Panc1 (cell line): ENCODE measurements around the gene PXT1. TPM values are rescaled to one million over a fixed set of nuclear protein-coding genes. Genes with fewer than 3 reads are reported as not detected.

ENCODE experiments used
- ATAC-seq: fragments of 200-7000 bp; cut with Tn5 transposase; 2 replicates; pipeline ENCODE4 v1.9.1; 2020; ENCODE audit warnings: mild to moderate bottlenecking, moderate library complexity
- Bru-seq: library from RNA; stranded (reverse); fragments of 400-500 nt; gene quantifications from one replicate; lab custom pipeline; 2021; lab: Mats Ljungman, UMichigan
- BruChase-seq, 2 experiments: library from RNA; stranded (reverse); fragments of 400-500 nt; gene quantifications; one replicate each; lab custom pipeline; 2021; lab: Mats Ljungman, UMichigan
- BruUV-seq: library from RNA; stranded (reverse); fragments of 400-500 nt; replicated peaks from 2 replicates; lab custom pipeline; 2021; lab: Mats Ljungman, UMichigan
- CTCF ChIA-PET: fragments of 300-600 bp; sonication (Branson Sonifier 250); formaldehyde crosslinking; loops from one replicate; lab custom pipeline; 2022; ENCODE audit warnings: antibody characterized with exemption; lab: Charles Lee
- POLR2A ChIA-PET: fragments of 300-600 bp; sonication (Branson Sonifier 250); formaldehyde crosslinking; loops from one replicate; lab custom pipeline; 2022; ENCODE audit warnings: antibody characterized with exemption; lab: Charles Lee
- DNase-seq: peaks from one replicate; pipeline ENCODE4 v3.0.0-alpha.2; 2010; ENCODE audit warnings: low read depth, low spot score
- H3K27ac ChIP-seq: 2 replicates; pipeline ENCODE4 v1.5.1; 2011; ENCODE audit warnings: mild to moderate bottlenecking, low read length, inconsistent platforms
- H3K27me3 ChIP-seq: fragments of 200-500 bp; sonication (Bioruptor generic); 2 replicates; pipeline ENCODE4 v1.6.0; 2014; ENCODE audit warnings: low read length, inconsistent platforms; ENCODE audit not compliant: control insufficient read depth, insufficient read depth
- H3K36me3 ChIP-seq: fragments of 200-500 bp; sonication (Bioruptor generic); 2 replicates; pipeline ENCODE4 v1.5.1; 2014; ENCODE audit warnings: inconsistent platforms, mild to moderate bottlenecking, low read length, moderate library complexity; ENCODE audit not compliant: control insufficient read depth, insufficient read depth
- H3K4me1 ChIP-seq: 2 replicates; pipeline ENCODE4 v1.5.1; 2011; ENCODE audit warnings: inconsistent platforms, mild to moderate bottlenecking, low read length, moderate library complexity; ENCODE audit not compliant: control insufficient read depth, insufficient read depth
- H3K4me3 ChIP-seq, 2 experiments: 2 replicates each; pipeline ENCODE4 v1.5.1; 2011 to 2012; ENCODE audit warnings: low read depth in 2 of 2, low read length in 2 of 2, mild to moderate bottlenecking in 2 of 2, inconsistent platforms in 1 of 2, moderate library complexity in 1 of 2
- H3K9me3 ChIP-seq: fragments of 200-500 bp; sonication (Bioruptor generic); 2 replicates; pipeline ENCODE4 v1.5.1; 2014; ENCODE audit warnings: low read depth, mild to moderate bottlenecking, inconsistent platforms, low read length, moderate library complexity; ENCODE audit not compliant: control insufficient read depth, insufficient read depth
- POLR2AphosphoS5 ChIP-seq: IDR thresholded peaks from 2 replicates; pipeline ENCODE4 v1.6.1; 2012; ENCODE audit warnings: mild to moderate bottlenecking, low read depth, low read length, moderate library complexity
- SIN3A ChIP-seq: IDR thresholded peaks from 2 replicates; pipeline ENCODE4 v1.6.1; 2012; ENCODE audit warnings: low read depth, mild to moderate bottlenecking, low read length, moderate library complexity, borderline replicate concordance; ENCODE audit not compliant: insufficient read depth
- TCF7L2 ChIP-seq: IDR thresholded peaks from 2 replicates; pipeline ENCODE4 v1.6.1; 2011; ENCODE audit warnings: mild to moderate bottlenecking, low read depth, low read length, inconsistent platforms
- in situ Hi-C: cut with HindIII; loops from 2 replicates; pipeline ENCODE4 v1.10.0; 2016; ENCODE audit warnings: low sequenced_read_pairs, low pct_unique_long_range_greater_than_20kb
- intact Hi-C: fragments of 100-400 bp; cut with micrococcal nuclease; formaldehyde crosslinking; loops from one replicate; pipeline ENCODE4 v1.10.0; 2022; ENCODE audit not compliant: unreplicated experiment
- long read RNA-seq: library from polyadenylated mRNA; unstranded; transcript quantifications from one replicate; pipeline ENCODE4 v2.0.0, GENCODE V29; 2021; ENCODE audit not compliant: unreplicated experiment
- polyA plus RNA-seq: library from polyadenylated mRNA; unstranded; fragments of >200 nt; gene quantifications from one replicate; pipeline ENCODE4 v1.2.1, GENCODE V29; 2012; ENCODE audit warnings: missing spikeins; ENCODE audit not compliant: insufficient read length
- total RNA-seq: library from RNA; stranded (reverse); gene quantifications from one replicate; pipeline ENCODE4 v1.2.1, GENCODE V29; 2021; ENCODE audit not compliant: unreplicated experiment
- TF ChIP-seq, protein P1 (sequence below), 2 experiments: IDR thresholded peaks; 2 replicates each; pipeline ENCODE4 v1.6.1; 2011 to 2012; ENCODE audit warnings: low read depth in 2 of 2, control low read depth in 1 of 2, low read length in 1 of 2, mild to moderate bottlenecking in 1 of 2, moderate library complexity in 1 of 2; ENCODE audit not compliant: insufficient read depth in 1 of 2
- TF ChIP-seq, protein P2 (sequence below): fragments of 450-650 bp; IDR thresholded peaks from 2 replicates; pipeline ENCODE4 v1.5.1; 2017; ENCODE audit warnings: mild to moderate bottlenecking

PXT1 gene, protein sequence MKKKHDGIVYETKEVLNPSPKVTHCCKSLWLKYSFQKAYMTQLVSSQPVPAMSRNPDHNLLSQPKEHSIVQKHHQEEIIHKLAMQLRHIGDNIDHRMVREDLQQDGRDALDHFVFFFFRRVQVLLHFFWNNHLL
- total RNA-seq (not detected), Bru-seq, nascent RNA (percentile 13 among the genes with signal in this experiment), BruChase-seq, experiment 1, labeled RNA remaining after a 2-hour chase (percentile 9 among the genes with signal in this experiment), BruChase-seq, experiment 2, labeled RNA remaining after a 6-hour chase (percentile 9 among the genes with signal in this experiment)
- polyA plus RNA-seq = not detected
- long read RNA-seq = 0 reads

DNA sequence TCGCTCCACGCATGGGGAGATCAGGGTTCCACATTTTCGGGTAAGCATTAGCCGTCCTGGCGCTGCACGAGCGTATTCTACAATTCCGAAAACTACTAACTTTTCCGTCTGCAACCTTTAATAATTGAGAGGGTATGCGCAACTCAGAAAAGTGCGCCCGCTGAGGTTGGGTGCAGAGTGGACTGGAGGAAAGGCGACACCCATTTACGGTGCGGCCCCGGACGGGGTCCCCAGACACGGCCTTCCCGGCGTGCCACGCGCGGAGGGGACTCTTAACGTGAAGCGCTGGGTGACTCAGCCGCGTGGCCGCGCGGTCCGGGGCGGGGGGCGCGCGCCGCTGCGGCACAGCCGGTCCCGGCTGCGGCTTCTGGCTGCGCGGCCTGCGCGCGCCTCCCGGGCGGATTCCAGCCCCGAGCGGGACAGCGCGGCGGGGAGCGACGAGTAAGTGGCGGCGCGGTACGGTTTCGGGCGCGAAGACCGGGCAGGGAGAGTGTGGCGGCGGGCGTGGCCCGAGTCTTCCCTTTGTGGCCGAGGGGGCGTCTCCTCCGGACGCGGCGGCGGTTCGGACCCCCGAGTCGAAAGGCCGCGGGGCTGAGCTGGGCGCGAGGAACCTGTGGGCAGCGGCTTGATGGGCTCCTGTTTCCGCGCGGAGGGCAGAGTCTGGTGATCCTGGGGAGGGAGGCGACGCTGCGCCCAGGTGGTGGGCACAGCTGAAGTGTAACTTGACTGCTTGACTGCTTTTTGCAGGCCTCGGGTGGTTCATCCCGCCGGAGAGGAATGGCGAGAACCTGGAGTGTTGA lies at the start of gene PXT1, which contains the start of gene KCTD20:
Gene PXT1, minus strand, starts transcription at position 184 of the 800 bp plus-strand sequence. CDS start 16,772 bp downstream, outside the sequence.
Gene KCTD20, plus strand, starts transcription at position 330 of the 800 bp plus-strand sequence. CDS start 27,098 bp downstream, outside the sequence.
- no peak for DNase-seq
- in situ Hi-C loops (no loop called here), intact Hi-C loops (no loop called here)
- 0 out of 2 replicates have a peak, but pooled peaks have one; percentile 27 for TF ChIP-seq TCF7L2
- peak; percentile 35; the same call in 1 of the 2 replicates for TF ChIP-seq POLR2AphosphoS5
- no peak for TF ChIP-seq SIN3A
- TF ChIP-seq, protein P1, sequence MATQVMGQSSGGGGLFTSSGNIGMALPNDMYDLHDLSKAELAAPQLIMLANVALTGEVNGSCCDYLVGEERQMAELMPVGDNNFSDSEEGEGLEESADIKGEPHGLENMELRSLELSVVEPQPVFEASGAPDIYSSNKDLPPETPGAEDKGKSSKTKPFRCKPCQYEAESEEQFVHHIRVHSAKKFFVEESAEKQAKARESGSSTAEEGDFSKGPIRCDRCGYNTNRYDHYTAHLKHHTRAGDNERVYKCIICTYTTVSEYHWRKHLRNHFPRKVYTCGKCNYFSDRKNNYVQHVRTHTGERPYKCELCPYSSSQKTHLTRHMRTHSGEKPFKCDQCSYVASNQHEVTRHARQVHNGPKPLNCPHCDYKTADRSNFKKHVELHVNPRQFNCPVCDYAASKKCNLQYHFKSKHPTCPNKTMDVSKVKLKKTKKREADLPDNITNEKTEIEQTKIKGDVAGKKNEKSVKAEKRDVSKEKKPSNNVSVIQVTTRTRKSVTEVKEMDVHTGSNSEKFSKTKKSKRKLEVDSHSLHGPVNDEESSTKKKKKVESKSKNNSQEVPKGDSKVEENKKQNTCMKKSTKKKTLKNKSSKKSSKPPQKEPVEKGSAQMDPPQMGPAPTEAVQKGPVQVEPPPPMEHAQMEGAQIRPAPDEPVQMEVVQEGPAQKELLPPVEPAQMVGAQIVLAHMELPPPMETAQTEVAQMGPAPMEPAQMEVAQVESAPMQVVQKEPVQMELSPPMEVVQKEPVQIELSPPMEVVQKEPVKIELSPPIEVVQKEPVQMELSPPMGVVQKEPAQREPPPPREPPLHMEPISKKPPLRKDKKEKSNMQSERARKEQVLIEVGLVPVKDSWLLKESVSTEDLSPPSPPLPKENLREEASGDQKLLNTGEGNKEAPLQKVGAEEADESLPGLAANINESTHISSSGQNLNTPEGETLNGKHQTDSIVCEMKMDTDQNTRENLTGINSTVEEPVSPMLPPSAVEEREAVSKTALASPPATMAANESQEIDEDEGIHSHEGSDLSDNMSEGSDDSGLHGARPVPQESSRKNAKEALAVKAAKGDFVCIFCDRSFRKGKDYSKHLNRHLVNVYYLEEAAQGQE (IDR thresholded peaks at IDR 0.05; ENCODE audit: insufficient read depth in 1 of 2, low read depth in 2 of 2, low read length in 1 of 2) = no peak
- TF ChIP-seq, protein P2, sequence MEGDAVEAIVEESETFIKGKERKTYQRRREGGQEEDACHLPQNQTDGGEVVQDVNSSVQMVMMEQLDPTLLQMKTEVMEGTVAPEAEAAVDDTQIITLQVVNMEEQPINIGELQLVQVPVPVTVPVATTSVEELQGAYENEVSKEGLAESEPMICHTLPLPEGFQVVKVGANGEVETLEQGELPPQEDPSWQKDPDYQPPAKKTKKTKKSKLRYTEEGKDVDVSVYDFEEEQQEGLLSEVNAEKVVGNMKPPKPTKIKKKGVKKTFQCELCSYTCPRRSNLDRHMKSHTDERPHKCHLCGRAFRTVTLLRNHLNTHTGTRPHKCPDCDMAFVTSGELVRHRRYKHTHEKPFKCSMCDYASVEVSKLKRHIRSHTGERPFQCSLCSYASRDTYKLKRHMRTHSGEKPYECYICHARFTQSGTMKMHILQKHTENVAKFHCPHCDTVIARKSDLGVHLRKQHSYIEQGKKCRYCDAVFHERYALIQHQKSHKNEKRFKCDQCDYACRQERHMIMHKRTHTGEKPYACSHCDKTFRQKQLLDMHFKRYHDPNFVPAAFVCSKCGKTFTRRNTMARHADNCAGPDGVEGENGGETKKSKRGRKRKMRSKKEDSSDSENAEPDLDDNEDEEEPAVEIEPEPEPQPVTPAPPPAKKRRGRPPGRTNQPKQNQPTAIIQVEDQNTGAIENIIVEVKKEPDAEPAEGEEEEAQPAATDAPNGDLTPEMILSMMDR = no peak
- Histone ChIP-seq H3K9me3 (no peaks in the 10 kb centered on the region), H3K4me3 (peak within 1 kb of the TSS; percentile 84 to 92), H3K36me3 (no peaks in the 10 kb centered on the region; the same call in 1 of the 2 replicates), H3K27ac (peak within 1 kb of the TSS; percentile 95), H3K27me3 (no peaks in the 10 kb centered on the region), H3K4me1 (peaks cover 26% of the 10 kb centered on the region)
- CTCF ChIA-PET = interaction anchor here (0.6 kb wide), 1 partner anchor 152 kb away, joined by 4 read pairs; no protein-coding TSS in a partner anchor
- POLR2A ChIA-PET = no interaction called here
- BruUV-seq = no TSS peak
- peak; percentile 91 for ATAC-seq

DNA sequence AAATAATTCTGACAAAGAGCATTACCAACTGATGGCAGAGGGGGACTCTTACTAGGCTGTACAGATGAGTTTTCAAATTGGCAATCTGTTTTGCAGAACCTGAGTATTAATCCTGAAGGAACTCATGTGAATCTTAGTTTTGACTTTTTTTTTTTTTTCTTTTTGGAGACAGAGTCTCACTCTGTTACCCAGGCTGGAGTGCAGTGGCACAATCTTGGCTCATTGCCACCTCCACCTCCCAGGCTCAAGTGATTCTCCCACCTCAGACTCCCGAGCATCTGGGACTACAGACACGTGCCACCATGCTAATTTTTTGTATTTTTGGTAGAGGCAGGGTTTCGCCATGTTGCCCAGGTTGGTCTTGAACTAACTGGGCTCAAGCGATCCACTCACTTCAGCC lies 49.4 kb upstream of the PXT1 start:
- Histone ChIP-seq H3K4me3 (no peak overlapping the region), H3K4me1 (no peaks in the 10 kb centered on the region), H3K27me3 (no peaks in the 10 kb centered on the region), H3K36me3 (no peaks in the 10 kb centered on the region; the same call in 1 of the 2 replicates), H3K27ac (no peak overlapping the region), H3K9me3 (no peaks in the 10 kb centered on the region)
- intact Hi-C loops (no loop called here), in situ Hi-C loops (no loop called here)
- CTCF ChIA-PET = no interaction called here
- DNase-seq (no peak), ATAC-seq (no peak)
- TF ChIP-seq, protein P1 (IDR thresholded peaks at IDR 0.05; ENCODE audit: insufficient read depth in 1 of 2, low read depth in 2 of 2, low read length in 1 of 2) = no peak
- TF ChIP-seq, protein P2 = no peak
- TF ChIP-seq SIN3A (no peak), POLR2AphosphoS5 (no peak)
- POLR2A ChIA-PET = no interaction called here
- no TSS peak for BruUV-seq
